ENCODE results near the gene LRRFIP2.

Gene LRRFIP2

GRCh38 chr3:37074178-37074577, 100.2 kb downstream of the LRRFIP2 start:
- no peak overlapping the region for H3K4me3 ChIP-seq (replicated peaks; ENCODE audit: insufficient read depth, low read length)
- no peaks in the 10 kb centered on the region for H3K27me3 ChIP-seq (ENCODE audit: insufficient read depth, poor library complexity, severe bottlenecking)
- H3K27ac ChIP-seq (replicated peaks) = no peak overlapping the region
- DNase-seq (ENCODE audit: low read depth in 1 of 2, low spot score in 1 of 2) = no peak
- TF ChIP-seq POLR2AphosphoS5 (IDR thresholded peaks at IDR 0.05; ENCODE audit: low read depth) = no peak
- no peak for TF ChIP-seq GABPA (IDR thresholded peaks at IDR 0.05; ENCODE audit: low read depth)
- no peak for TF ChIP-seq REST (IDR thresholded peaks at IDR 0.05; ENCODE audit: insufficient replicate concordance, low read depth)
- no peak for TF ChIP-seq CTCF (IDR thresholded peaks at IDR 0.05; ENCODE audit: insufficient read depth, low read length)
- TF ChIP-seq SPI1 (IDR thresholded peaks at IDR 0.05; ENCODE audit: borderline replicate concordance, low read depth) = no peak

GRCh38 chr3:37072892-37073291, 101.5 kb downstream of the LRRFIP2 start:
- TF ChIP-seq REST (IDR thresholded peaks at IDR 0.05; ENCODE audit: insufficient replicate concordance, low read depth) (no peak), POLR2AphosphoS5 (IDR thresholded peaks at IDR 0.05; ENCODE audit: low read depth) (no peak), GABPA (IDR thresholded peaks at IDR 0.05; ENCODE audit: low read depth) (no peak), CTCF (IDR thresholded peaks at IDR 0.05; ENCODE audit: insufficient read depth, low read length) (no peak), SPI1 (IDR thresholded peaks at IDR 0.05; ENCODE audit: borderline replicate concordance, low read depth) (no peak)
- H3K4me3 ChIP-seq (replicated peaks; ENCODE audit: insufficient read depth, low read length) = no peak overlapping the region
- no peaks in the 10 kb centered on the region for H3K27me3 ChIP-seq (ENCODE audit: insufficient read depth, poor library complexity, severe bottlenecking)
- DNase-seq (ENCODE audit: low read depth in 1 of 2, low spot score in 1 of 2) = peak in 1 of 2 experiments; percentile 39
- H3K27ac ChIP-seq (replicated peaks) = no peak overlapping the region

- DNase-seq (ENCODE audit: low read depth in 1 of 2, low spot score in 1 of 2) = no peak
- TF ChIP-seq REST (IDR thresholded peaks at IDR 0.05; ENCODE audit: insufficient replicate concordance, low read depth) (no peak), CTCF (IDR thresholded peaks at IDR 0.05; ENCODE audit: insufficient read depth, low read length) (no peak), GABPA (IDR thresholded peaks at IDR 0.05; ENCODE audit: low read depth) (no peak), POLR2AphosphoS5 (IDR thresholded peaks at IDR 0.05; ENCODE audit: low read depth) (no peak), SPI1 (IDR thresholded peaks at IDR 0.05; ENCODE audit: borderline replicate concordance, low read depth) (no peak)
- Histone ChIP-seq H3K27ac (replicated peaks) (no peak overlapping the region), H3K4me3 (replicated peaks; ENCODE audit: insufficient read depth, low read length) (no peak overlapping the region), H3K27me3 (ENCODE audit: insufficient read depth, poor library complexity, severe bottlenecking) (no peaks in the 10 kb centered on the region)
Measured at GRCh38 chr3:37071921-37072320, 102.5 kb downstream of the LRRFIP2 start.

Measured in HL-60 (cell line).